DOHH2 (cell line): ENCODE data around the gene PPP2R3A.

Experiments
- CTCF ChIP-seq: fragments of 200-600 bp; sonication (generic); IDR thresholded peaks from one replicate; pipeline ENCODE4 v1.5.1; 2014; ENCODE audit warnings: antibody characterized with exemption, mild to moderate bottlenecking, low read depth, low read length; ENCODE audit not compliant: poor library complexity, severe bottlenecking
- EZH2phosphoT487 ChIP-seq: fragments of 200-600 bp; sonication (generic); IDR thresholded peaks from 2 replicates; pipeline ENCODE4 v1.6.1; 2017; ENCODE audit warnings: borderline replicate concordance, mild to moderate bottlenecking, antibody characterized with exemption, low read length, moderate library complexity, mixed read lengths

GRCh38 chr3:135966962-135967274 lies 1.4 kb downstream of the PPP2R3A start:
- TF ChIP-seq CTCF = no peak
- TF ChIP-seq EZH2phosphoT487 = no peak
